Suprapubic skin (tissue), 4 donors: Measurements from ENCODE around the gene CDS2. TPM values are rescaled to one million over a fixed set of nuclear protein-coding genes. Genes with fewer than 3 reads are reported as not detected.
"Not testable (repeated sequence)": the region's sequence is repeated elsewhere in the genome, so short reads cannot be mapped to it uniquely, and the experiment has no call there.

ENCODE experiments used
- DNase-seq, 2 donors: peaks; one replicate each; pipeline ENCODE4 v3.0.0-alpha.2; 2019; ENCODE audit warnings: low spot score in 2 of 2
- H3K27ac ChIP-seq: fragments of 200-600 bp; sonication (generic); one replicate; pipeline ENCODE4 v1.5.1; 2019
- H3K27me3 ChIP-seq: fragments of 200-600 bp; sonication (generic); one replicate; pipeline ENCODE4 v1.5.1; 2019
- H3K36me3 ChIP-seq: fragments of 200-600 bp; sonication (generic); one replicate; pipeline ENCODE4 v1.5.1; 2019
- H3K4me1 ChIP-seq: fragments of 200-600 bp; sonication (generic); one replicate; pipeline ENCODE4 v1.5.1; 2019
- H3K4me3 ChIP-seq: fragments of 200-600 bp; sonication (generic); one replicate; pipeline ENCODE4 v1.5.1; 2019; ENCODE audit warnings: mild to moderate bottlenecking
- H3K9me3 ChIP-seq: fragments of 200-600 bp; sonication (generic); one replicate; pipeline ENCODE4 v1.5.1; 2019
- EP300 ChIP-seq: sonication (generic); formaldehyde crosslinking; IDR thresholded peaks from one replicate; pipeline ENCODE4 v1.6.1; 2017; ENCODE audit warnings: antibody characterized with exemption
- POLR2A ChIP-seq, 2 donors: fragments of 450-650 bp; IDR thresholded peaks; one replicate each; pipeline ENCODE4 v1.6.1; 2017; ENCODE audit warnings: antibody characterized with exemption in 2 of 2, mild to moderate bottlenecking in 2 of 2, moderate library complexity in 2 of 2
- POLR2AphosphoS5 ChIP-seq, 3 donors: sonication (generic); formaldehyde crosslinking; IDR thresholded peaks; one replicate each; pipeline ENCODE4 v1.6.1; 2017; ENCODE audit warnings: antibody characterized with exemption in 3 of 3
- WGBS: methylation state at CpG from one replicate; pipeline ENCODE4 v1.1.5; 2018; 5-methylcytosine and 5-hydroxymethylcytosine counted together
- total RNA-seq, 4 donors: library from RNA; depleted of rRNA; stranded (reverse); fragments of >200 nt; gene quantifications; one replicate each; pipeline ENCODE4 v1.1.0, GENCODE V29; 2016
- TF ChIP-seq, protein P1 (sequence below), 2 donors: fragments of 200-600 bp in 1 of 2; fragments of 450-650 bp in 1 of 2; sonication (generic) in 1 of 2; IDR thresholded peaks; one replicate each; pipeline ENCODE4 v1.5.1; 2016 to 2019; ENCODE audit warnings: antibody characterized with exemption in 2 of 2, mild to moderate bottlenecking in 1 of 2, moderate library complexity in 1 of 2

Gene CDS2
- total RNA-seq, 4 donors from 2014 or later: 12.3 to 30.3 (median 22.6) TPM

GRCh38 chr20:5096463-5096862, 30.3 kb upstream of the CDS2 start:
- no peaks in the 10 kb centered on the region for H3K4me1 ChIP-seq
- no peak for TF ChIP-seq EP300
- TF ChIP-seq, protein P1, sequence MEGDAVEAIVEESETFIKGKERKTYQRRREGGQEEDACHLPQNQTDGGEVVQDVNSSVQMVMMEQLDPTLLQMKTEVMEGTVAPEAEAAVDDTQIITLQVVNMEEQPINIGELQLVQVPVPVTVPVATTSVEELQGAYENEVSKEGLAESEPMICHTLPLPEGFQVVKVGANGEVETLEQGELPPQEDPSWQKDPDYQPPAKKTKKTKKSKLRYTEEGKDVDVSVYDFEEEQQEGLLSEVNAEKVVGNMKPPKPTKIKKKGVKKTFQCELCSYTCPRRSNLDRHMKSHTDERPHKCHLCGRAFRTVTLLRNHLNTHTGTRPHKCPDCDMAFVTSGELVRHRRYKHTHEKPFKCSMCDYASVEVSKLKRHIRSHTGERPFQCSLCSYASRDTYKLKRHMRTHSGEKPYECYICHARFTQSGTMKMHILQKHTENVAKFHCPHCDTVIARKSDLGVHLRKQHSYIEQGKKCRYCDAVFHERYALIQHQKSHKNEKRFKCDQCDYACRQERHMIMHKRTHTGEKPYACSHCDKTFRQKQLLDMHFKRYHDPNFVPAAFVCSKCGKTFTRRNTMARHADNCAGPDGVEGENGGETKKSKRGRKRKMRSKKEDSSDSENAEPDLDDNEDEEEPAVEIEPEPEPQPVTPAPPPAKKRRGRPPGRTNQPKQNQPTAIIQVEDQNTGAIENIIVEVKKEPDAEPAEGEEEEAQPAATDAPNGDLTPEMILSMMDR (IDR thresholded peaks at IDR 0.05): no peak
- no peak for TF ChIP-seq POLR2A (IDR thresholded peaks at IDR 0.05)
- no peak for TF ChIP-seq POLR2AphosphoS5 (IDR thresholded peaks at IDR 0.05)
- no peak for DNase-seq
- H3K9me3 ChIP-seq: no peaks in the 10 kb centered on the region
- H3K4me3 ChIP-seq: no peak overlapping the region
- WGBS: 84% methylated on average over 2 of the region's 2 CpGs
- no peaks in the 10 kb centered on the region for H3K27me3 ChIP-seq
- no peak overlapping the region for H3K27ac ChIP-seq
- peaks cover 33% of the 10 kb centered on the region for H3K36me3 ChIP-seq

GRCh38 chr20:5099009-5099408, 27.8 kb upstream of the CDS2 start:
- not testable (repeated sequence) for H3K9me3 ChIP-seq, H3K27me3 ChIP-seq, H3K4me3 ChIP-seq, H3K27ac ChIP-seq, H3K4me1 ChIP-seq, DNase-seq
- WGBS: 91% methylated on average over 1 of the region's 1 CpG
- H3K36me3 ChIP-seq: peaks cover 41% of the 10 kb centered on the region

DNA sequence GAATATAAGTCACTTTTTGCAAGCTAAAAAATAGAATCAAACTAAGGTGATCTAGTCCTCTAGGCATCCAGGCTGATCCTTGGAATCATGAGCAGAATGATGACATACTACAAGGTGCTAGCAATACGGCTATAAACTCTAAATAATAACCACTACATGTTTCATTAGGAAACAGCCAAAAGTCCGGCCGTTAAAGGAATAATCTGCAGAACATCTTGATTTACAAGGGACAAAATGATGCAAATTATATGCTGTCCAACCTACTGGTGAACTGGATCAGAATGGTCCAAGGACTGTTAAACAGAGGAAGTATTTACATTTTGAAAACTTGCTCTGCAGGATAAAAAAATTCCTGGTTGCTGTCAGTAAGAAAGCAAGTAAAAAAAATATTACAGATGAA, 26.9 kb upstream of the CDS2 start:
- DNase-seq, H3K4me3 ChIP-seq, H3K9me3 ChIP-seq, H3K27me3 ChIP-seq, H3K27ac ChIP-seq, H3K4me1 ChIP-seq: not testable (repeated sequence)
- peaks cover 50% of the 10 kb centered on the region for H3K36me3 ChIP-seq
- 88% methylated on average over 3 of the region's 3 CpGs for WGBS

DNA sequence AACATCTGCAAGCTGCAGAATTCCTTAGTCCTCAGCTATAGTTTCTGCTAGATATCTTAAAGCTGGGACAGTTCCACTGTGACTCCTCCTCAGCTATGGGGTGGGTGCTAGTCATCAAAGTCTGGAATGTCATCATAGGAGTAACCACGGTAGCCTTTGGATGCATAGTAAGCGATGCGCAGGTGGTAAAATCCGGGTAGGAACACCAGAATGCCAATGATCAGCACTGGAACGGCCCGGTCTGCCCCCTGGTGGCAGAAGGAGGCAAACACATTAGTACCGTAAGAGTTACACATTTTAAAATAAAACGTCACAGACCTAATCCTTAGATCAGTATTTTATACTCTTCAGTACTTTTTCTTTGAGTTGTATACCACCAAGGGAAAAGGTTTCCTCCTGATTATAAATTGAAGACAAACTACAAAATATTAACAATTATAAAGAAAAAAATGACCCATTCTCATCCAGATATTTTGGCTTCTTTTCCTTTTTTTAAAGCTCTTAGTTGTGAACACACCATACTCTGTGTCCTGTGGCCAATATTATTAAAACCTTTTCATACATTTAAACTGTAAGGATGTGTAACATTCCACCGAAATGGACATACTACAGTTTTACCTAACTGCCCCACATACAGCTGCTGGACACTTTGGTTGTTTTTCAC, 26.0 kb upstream of the CDS2 start:
- no peaks in the 10 kb centered on the region for H3K27me3 ChIP-seq
- H3K27ac ChIP-seq: no peak overlapping the region
- H3K36me3 ChIP-seq: peaks cover 59% of the 10 kb centered on the region
- no peaks in the 10 kb centered on the region for H3K9me3 ChIP-seq
- 9% methylated on average over 9 of the region's 9 CpGs for WGBS
- TF ChIP-seq, protein P1 (IDR thresholded peaks at IDR 0.05): peak; percentile 76 to 82
- no peak for TF ChIP-seq POLR2AphosphoS5 (IDR thresholded peaks at IDR 0.05)
- no peak for TF ChIP-seq EP300
- no peak for TF ChIP-seq POLR2A (IDR thresholded peaks at IDR 0.05)
- H3K4me3 ChIP-seq: no peak overlapping the region
- DNase-seq: peak; percentile 82 to 88
- no peaks in the 10 kb centered on the region for H3K4me1 ChIP-seq

GRCh38 chr20:5104479-5104878, 22.3 kb upstream of the CDS2 start:
- 97% methylated on average over 2 of the region's 2 CpGs for WGBS
- H3K27me3 ChIP-seq: no peaks in the 10 kb centered on the region
- H3K36me3 ChIP-seq: peaks cover 76% of the 10 kb centered on the region
- H3K9me3 ChIP-seq: no peaks in the 10 kb centered on the region
- H3K4me1 ChIP-seq: no peaks in the 10 kb centered on the region
- no peak overlapping the region for H3K27ac ChIP-seq
- no peak for DNase-seq
- no peak overlapping the region for H3K4me3 ChIP-seq
- TF ChIP-seq POLR2AphosphoS5 (IDR thresholded peaks at IDR 0.05) (no peak), POLR2A (IDR thresholded peaks at IDR 0.05) (no peak), EP300 (no peak)
- TF ChIP-seq, protein P1 (IDR thresholded peaks at IDR 0.05): no peak

- DNase-seq: no peak
- Histone ChIP-seq H3K27ac (no peak overlapping the region), H3K36me3 (peaks cover 56% of the 10 kb centered on the region), H3K27me3 (no peaks in the 10 kb centered on the region), H3K4me1 (peaks cover 16% of the 10 kb centered on the region), H3K4me3 (no peak overlapping the region), H3K9me3 (no peaks in the 10 kb centered on the region)
- TF ChIP-seq POLR2AphosphoS5 (IDR thresholded peaks at IDR 0.05): no peak
- TF ChIP-seq EP300: no peak
- no peak for TF ChIP-seq POLR2A (IDR thresholded peaks at IDR 0.05)
- TF ChIP-seq, protein P1 (IDR thresholded peaks at IDR 0.05): no peak
- WGBS: 93% methylated on average over 5 of the region's 5 CpGs
These were observed 17.5 kb upstream of the CDS2 start for GRCh38 chr20:5109276-5109675.
